Embryonic facial prominence (tissue), 1 donor: Measurements from ENCODE around the gene STARD7.
"Not testable (repeated sequence)": the region's sequence is repeated elsewhere in the genome, so short reads cannot be mapped to it uniquely, and the experiment has no call there.

ENCODE experiments used
- DNase-seq: peaks from one replicate; pipeline ENCODE4 v3.0.0-alpha.2; 2016; ENCODE audit errors: extremely low spot score

STARD7 gene, protein sequence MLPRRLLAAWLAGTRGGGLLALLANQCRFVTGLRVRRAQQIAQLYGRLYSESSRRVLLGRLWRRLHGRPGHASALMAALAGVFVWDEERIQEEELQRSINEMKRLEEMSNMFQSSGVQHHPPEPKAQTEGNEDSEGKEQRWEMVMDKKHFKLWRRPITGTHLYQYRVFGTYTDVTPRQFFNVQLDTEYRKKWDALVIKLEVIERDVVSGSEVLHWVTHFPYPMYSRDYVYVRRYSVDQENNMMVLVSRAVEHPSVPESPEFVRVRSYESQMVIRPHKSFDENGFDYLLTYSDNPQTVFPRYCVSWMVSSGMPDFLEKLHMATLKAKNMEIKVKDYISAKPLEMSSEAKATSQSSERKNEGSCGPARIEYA

DNA sequence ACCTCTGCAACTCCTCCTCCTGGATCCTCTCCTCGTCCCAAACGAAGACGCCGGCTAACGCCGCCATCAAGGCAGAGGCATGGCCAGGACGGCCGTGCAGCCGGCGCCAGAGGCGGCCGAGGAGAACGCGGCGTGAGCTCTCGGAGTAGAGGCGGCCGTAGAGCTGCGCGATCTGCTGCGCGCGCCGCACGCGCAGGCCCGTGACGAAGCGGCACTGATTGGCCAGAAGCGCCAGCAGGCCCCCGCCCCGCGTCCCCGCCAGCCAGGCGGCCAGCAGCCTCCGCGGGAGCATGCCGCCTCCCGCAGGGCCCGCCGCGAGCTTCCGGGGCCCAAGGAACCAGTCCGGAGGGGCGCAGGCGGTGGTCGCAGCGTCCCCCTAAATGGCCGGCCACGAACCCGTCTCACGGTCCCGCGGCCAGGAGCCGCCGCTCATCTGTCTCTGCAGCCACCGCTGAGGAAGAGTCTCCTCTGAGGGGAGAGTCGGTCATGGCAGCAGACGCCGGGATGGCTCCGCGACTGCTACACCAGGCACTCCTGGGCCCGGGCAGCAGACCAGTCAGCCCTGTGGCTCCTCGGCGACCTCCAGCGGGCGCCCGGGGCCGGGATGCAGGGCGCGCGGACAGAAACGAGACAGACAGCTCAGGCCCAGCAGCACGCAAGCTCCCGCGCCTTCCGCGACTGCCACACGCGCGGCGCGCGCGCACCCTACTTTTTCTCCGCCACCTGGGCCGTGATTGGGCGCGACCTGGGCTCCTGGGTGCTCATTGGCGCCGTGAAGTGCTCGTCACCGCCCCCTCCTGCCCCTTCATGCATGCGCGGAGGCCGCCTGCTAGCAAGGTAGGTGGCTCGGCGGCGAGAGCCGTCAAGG lies at the start of gene STARD7:
TSS of gene STARD7 (minus strand) at position 685 of the 868 bp plus-strand sequence. CDS start at position 292, 393 bp downstream.
- peak; percentile 89 for DNase-seq

DNA sequence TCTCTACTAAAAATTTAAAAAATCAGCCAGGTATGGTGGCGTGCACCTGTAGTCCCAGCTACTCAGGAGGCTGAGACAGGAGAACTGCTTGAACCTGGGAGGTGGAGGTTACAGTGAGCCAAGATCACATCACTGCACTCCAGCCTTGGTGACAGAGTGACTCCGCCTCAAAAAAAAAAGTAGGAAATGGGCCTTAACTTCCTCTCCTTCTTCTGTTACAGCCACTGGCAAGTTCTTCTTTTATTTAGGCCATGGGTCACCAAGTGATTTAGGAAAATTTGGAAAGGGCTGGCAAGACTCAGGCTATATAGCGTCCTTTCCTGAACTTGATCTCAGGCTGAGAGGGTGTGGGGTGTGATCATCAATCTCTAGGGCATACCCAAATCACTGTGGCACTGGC lies 49.1 kb upstream of the STARD7 start:
- DNase-seq: not testable (repeated sequence)

DNA sequence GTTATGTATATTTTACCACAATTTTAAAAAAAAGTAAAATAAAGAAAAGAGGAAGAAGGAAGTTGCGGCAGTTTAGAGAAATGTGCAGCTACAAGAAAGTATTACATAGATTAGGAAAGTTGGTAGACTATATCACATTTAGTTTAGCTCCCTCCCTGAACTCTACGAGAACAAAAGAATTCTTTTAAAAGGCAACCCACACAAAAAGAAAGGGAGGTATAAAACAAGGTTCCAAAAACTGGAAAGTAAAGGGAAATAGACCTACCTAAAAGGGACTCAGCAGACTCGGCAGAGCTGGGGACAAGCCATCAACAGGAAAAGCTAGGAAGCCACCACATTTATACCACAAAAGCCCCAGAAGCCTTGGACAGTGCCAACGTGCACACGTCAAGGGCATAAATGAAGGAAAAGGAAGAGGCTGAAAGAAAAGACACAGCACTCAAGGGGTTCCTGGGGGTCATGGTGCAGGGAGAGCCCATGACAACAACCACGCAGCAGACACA lies 48.0 kb upstream of the STARD7 start:
- DNase-seq: no peak

DNA sequence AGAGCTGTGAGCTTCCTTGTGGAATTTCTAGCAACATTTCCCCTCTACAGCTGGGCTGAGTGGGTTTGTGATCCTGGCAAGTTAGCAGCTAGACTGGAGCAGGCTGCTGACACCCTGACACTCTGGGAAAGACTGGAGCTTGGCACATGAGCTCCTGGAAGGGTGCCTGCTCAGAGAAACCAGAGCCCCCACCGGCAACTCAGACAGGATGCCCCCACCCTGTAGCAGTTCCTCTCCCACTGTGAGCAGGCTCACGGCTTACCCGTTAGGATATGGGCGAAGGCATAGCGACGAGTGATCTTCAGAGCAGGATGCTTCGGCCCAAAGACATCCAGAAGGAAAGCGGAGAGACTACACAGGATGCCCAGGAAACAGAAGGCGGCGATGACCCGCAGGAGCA lies 45.9 kb upstream of the STARD7 start:
- no peak for DNase-seq

DNA sequence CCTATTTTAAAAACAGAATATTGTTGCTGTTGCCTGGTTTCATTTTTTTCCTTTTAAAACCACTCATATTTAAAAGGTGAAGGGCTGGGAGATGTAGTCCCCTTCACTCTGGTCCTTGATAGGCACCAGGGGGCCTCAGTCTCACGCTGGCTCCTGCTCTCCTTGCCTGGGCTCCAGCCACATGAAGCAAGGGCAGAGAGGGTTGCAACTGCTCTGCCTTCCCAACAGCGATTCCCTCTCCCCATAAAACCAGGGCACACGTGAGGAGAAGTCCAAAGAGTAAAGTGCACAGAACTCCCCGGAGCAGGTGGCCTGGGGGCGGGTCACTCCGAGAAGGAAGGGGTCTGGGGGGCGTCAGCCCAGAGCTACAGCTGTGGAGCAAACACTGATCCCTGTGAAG lies 44.4 kb upstream of the STARD7 start:
- DNase-seq: no peak

DNA sequence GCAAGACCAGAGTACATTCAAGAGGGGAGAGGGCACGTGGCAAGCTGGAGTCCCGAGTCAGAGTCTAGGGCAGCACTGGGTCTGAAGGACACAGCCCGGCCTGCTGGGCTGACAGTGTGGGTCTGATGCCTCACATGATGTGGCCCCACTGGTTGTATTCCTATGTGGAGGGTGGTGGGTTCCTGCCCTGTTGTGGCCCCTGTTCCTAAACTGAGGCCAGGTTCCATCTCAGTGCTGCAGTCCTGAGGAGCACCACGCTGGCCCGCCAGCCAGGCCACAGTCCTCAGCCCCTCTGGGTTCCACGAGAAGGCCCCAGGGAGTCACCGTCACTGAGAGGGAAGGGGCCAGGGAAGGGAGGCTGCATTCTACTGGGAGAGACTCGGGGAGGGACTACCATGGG lies 43.9 kb upstream of the STARD7 start:
- DNase-seq: no peak

DNA sequence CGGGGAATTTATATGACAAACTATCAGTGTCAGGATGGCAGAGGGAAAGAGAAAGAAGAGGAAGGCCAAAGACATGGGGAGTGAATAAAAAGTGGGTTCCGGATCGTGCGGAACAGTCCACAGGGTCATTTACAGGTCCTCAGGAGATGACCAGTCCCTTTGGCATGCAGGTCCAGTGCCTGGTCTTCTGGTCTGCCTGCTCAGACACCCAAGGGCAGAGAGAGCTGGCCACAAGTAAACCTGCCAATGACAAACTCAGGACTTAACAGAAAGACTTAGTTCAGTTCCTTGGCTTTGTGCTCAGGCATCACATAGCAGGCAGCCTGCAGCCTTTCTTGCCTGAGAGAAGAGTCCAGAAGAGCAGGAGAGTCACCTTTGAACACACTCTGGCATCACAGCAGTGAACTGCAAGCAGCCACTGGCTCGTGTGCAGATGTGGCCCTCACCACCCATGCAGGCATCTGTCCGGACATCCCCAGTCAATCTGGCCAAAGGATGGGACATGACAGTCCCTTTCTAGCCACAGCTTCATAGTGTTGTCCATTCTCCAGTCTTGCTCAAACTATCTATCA lies 43.2 kb upstream of the STARD7 start:
- no peak for DNase-seq

DNA sequence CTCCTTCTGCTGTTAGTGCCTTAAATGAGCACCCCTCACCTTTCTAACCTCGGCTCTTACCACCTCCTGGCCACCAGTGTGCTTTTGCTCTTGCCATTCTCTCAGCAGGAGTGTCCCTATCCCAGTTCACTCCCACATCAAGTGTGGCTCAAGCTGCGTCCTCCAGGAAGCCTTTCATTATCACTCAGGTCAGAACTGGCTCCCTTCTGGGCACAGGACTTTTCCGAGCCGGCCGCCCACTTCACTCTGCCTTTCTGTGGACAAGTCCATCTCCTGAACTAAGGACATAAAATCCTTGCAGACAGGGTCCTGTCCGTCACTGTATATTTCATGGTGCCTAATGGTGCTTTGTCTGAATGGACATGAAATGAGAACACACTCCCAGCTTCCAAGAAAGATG lies 41.6 kb upstream of the STARD7 start:
- no peak for DNase-seq

DNA sequence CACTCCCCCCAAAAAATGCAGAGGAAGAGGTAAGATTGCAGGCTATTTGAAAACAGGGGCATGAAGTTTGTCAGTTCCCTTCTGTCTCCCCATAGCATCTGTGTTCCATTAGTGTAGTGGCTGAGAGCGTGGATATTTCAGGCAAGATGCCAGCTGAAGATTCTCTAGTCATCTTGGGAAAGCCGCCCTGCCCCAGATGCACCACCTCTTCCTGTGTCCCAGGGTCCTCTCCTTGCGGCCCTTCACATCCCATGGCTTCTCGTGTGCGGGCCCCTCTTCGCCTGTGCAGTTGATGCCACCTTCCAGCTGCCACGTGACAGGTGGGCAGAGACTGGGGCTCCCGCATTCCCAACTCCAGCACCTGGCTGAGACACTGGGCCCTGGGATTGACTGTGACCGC lies 41.0 kb upstream of the STARD7 start:
- peak; percentile 18 for DNase-seq

DNA sequence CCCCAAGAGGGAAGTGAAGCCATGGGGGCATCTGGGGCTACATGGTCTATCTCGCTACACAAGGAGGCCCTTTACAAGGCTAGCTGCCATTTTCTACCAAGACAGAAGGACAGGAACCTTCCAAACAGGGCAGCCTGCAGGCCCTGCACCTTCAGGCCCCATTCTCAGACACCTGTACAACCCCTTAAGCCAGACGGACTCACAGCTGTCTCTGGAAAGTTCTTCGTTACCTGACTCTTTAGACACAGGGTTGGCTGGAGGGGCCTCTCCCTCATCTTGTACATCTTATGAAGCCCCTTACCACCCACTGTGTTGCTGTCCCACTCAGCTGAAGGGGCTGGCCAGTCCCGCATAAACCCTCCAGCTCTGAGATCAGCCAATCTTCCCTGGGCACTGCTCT lies 40.0 kb upstream of the STARD7 start:
- no peak for DNase-seq

DNA sequence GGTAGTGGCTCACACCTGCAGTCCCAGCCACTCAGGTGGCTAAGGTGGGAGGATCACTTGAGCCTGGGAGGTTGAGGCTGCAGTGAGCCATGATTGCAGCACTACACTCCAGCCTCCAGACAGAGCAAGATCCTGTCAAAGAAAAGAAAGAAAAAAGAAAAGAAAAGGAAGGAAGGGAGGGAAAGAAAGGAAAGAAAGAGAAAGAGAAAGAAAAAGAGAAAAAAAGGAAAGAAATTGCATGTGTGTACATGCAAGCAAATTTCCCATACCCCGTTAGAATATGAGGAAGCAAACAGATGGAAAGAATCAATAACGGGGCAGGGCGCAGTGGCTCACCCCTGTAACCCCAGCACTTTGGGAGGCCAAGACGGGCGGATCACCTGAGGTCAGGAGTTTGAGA lies 39.3 kb upstream of the STARD7 start:
- no peak for DNase-seq

DNA sequence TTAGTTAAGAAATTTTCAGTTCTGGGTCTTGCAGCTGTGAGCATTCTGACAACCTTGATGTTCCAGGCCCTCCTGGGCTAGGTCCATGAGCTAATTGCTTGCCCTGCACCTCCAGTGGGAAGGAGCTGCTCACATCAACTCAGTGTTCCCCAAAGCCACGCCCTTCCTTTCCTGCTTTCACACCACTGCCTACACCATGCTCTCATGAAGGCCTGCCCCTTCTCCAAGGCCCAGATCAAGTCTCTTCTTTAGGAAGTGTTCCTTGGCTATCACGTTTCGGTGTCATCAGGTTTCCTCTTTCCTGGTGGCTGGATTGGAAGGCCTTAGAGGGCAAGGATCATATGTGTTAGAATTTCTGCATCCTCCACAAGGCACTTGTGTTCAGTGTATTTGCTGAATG lies 38.4 kb upstream of the STARD7 start:
- no peak for DNase-seq

DNA sequence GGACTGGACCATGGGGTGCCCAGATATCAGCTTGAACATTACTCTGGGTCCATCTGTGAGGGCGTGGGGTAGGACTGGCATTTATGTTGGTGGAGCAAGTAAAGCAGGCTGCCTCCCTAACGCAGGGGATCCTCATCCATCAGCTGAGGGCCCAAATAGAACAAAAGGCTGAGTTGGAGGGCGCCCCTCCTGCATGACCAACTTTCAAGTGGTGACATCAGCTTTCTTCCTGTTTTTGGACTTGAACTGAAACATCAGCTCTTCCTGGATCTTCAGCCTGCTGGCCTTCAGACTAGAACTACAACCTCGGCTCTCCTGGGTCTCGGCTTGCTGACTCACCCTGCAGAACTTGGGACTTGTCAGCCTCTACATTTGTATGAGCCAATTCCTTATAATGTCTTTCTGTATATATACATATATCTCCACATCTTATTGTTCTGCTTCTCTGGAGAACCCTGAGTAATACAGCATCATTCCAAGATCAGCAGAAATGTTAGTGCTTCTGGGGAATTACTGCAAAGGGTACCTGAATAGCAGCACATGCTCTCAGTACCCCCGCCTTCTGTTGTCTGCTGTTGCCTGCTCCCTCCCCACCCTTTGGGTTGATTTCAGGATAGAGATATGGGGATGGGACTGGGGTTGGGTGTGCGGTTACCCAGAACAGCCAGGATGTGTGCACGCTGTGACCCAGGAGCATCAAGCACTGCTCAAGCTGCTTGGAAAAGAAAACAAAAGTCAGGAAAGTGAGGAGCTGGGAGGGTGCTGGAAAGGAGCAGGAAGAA lies 37.2 kb upstream of the STARD7 start:
- no peak for DNase-seq

DNA sequence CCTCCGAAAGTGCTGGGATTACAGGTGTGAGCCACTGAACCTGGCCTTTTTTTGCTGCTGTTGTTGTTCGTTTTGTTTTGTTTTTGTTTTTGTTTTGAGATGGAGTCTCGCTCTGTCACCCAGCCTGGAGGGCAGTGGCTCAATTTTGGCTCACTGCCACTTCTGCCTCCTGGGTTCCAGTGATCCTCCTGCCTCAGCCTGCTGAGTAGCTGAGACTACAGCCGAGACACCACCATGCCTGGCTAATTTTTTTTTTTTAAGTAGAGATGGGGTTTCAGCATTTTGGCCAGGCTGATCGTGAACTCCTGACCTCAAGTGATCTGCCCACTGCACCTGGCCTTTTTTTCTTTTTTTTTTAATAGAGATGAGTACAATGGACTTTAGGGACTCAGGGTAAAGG lies 35.2 kb upstream of the STARD7 start:
- DNase-seq: no peak

DNA sequence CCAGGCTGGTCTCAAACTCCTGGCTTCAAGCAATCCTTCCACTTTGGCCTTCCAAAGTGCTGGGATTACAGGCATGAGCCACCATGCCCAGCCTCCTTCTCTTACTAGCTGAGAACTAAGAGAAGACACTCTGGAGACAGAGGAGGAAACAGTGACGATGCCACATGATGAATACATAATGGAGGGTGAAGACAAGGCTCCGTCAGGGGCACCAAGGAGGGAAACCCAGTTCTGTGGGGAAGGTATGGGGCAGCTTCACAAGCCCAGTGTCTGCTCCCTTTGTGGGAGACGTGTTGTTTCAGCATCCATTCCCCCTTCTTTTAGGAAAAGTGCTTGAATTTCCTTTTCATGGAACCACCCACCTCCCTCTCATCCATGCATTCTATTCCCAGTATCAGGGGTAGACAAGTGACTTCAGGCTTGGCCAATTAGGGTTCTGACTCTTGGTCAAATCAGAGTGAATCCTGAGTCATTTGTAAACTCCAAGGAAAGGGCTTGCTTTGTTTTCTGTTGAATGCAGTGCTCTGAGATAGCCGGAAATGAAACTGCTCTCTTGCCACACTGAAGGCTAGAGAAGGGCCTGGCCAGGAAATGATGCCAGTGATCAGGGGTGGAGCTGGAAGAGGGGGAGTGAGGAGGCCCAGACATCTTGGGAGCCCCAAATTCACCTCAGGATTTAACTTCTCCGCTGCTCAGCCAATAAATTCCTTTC lies 33.4 kb upstream of the STARD7 start:
- DNase-seq: no peak

DNA sequence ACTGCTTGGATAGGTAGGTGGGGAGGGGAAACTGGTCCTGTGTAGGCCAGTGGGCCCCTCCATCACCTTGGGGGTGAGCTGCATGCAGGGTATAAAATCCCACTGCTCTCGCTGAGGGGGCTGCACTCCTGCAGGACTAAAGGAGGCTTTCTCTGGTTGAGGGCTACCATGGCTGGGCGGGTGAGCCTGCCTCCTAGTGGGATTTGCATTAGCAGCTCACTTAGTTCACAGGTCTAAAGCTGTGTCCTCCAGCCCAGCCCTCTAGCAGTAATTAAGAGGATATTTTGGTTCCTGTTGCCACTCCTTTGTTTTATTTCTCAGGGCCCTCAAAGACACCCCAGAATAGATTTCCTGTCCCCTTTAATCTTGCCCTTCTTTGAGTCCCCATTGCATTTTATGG lies 32.6 kb upstream of the STARD7 start:
- no peak for DNase-seq

DNA sequence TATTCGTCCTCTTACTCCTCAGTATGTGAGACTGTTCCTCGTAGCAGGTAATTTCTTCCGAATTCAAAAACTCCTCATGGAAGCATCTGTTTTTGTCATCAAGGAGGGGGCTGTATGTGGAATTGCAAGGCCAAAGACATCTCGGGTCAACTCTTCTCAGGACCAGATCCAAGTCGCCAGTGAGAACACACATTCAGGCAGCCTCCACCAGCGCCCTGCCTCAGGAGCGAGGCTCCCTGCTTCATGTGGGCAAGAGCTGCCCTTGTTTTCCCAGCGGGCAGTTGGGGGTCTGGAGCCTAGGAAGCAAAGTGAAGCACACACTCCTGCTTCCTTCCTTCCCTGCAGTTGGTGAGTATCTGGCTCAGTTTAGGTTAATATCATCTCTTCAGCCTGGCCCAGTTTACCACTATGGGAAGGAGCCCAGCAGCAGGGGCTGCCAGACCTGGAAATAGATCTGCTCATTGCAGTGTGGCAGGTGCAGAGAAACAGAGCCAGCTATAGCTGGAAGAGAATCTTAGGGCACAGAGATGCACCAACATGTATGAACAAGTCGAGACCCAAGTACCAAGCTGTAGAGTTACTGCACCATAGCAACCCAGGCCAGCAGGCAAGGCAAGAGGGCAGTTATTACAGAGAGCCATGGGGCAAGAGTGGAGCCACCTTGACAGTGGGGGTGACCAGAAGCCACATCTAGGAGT lies 31.9 kb upstream of the STARD7 start:
- DNase-seq: no peak

DNA sequence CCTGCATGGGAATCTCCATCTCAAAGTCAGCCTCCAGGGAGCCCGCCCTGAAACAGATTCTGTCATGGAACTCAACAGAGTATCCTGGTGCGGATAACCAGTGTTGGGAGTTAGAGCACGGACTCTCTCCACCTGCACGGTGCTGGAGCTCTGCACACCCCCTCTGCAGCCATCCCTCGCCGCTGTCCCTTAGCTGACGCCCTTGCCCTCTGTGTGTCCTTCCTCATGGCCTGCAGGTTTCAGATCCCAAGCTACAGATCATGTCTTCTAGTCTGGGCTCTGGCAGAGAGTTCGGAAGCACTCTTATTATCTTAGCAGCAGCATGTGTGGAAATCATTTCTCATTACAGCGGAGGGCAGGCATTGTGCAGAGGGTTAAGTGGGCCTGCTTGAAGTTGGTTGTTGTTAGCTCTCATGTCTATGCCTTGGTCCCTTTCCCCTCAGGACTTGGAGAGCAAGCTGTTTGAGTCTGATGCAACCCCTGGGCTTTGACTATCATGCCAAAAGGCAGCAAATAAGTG lies 31.2 kb upstream of the STARD7 start:
- DNase-seq: no peak

DNA sequence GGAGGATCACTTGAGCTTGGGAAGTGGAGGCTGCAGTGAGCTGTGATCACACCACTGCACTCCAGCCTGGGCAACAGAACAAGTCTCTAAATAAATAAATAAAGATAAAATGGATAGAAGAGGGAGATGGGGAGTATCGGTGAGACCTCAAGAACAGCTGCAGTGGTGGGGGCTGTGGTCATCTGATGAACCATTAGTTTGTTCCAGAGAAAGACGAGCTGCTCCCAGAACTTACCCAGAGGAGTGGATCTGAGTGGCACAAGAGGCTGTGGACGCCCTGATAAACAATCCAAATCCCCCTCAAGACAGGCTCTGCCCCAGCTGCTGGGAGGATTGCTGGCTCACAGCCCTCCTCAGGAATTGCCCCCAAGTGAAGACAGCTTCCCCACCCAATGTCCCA lies 30.5 kb upstream of the STARD7 start:
- no peak for DNase-seq

DNA sequence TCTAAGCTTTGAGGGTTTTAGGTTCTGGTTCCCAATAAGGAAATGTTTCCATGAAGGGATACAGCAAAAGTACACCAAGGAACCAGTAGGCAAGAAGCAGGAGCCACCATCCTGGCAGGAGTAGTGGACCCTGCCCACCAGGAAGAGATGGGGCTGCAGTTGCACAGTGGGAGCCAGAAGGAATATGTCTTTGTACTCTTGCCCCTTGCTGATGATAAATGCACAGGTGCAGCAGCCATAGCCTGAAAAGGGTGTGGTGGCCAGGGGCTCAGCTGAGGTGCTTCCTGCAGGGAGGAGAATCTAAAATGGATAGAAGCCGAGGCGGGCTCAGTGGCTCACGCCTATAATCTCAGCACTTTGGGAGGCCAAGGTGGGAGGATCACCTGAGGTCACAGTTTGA lies 29.6 kb upstream of the STARD7 start:
- DNase-seq: no peak
